Measurements from ENCODE around the gene KCNG2.

Gene KCNG2

DNA sequence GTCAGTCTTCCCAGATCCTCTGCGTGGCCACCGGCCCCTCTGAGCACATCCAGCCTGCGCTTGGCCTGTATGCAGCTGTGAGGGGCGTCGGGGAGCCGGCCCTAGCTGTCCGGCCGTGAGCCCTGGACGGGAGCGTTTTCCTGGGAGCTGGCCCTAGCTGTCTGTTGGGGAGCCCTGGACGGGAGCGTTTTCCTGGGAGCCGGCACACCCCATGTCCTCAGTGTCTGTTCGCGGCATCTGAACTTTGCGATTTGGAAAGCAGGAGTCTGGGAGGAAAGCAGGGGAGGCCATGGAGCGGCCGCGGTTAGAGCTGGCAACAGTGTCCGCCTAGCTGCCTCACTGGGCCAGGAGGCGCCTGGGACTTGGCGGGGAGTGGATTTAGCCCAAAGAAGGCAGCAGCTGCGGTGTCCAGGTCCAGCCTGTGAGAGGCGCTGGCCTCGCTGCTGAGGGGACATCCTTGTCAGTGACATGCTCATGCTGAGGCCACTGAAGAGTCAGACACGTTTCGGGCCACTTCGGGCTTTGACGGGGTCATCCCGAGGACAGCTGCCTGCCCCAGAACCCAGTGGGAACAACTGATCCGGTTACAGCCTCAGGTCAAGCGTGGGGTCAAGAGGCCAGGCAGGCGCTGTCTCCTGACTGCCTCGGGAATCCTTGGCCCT is 75.8 kb downstream of the KCNG2 start:
- no peak for TF ChIP-seq CTCF (IDR thresholded peaks at IDR 0.05; ENCODE audit: insufficient read depth, low read length, poor library complexity, severe bottlenecking)
- TF ChIP-seq EZH2phosphoT487 (conservative IDR thresholded peaks at IDR 0.05; ENCODE audit: low read length): no peak
- H3K27me3 ChIP-seq (ENCODE audit: low read length): no peaks in the 10 kb centered on the region
- no peaks in the 10 kb centered on the region for H3K9me3 ChIP-seq (ENCODE audit: insufficient read depth, low read length)
- H3K9ac ChIP-seq (ENCODE audit: low read length): no peak overlapping the region
- no peak overlapping the region for H3K4me3 ChIP-seq (ENCODE audit: insufficient read depth, low read length, poor library complexity, severe bottlenecking)
- H2AFZ ChIP-seq (ENCODE audit: low read depth, low read length, severe bottlenecking): no peak overlapping the region
- H3K9me2 ChIP-seq (replicated peaks; ENCODE audit: insufficient read depth, low read length): no peaks in the 10 kb centered on the region
- no peaks in the 10 kb centered on the region for H4K20me1 ChIP-seq (ENCODE audit: low read depth, low read length)
- H3K36me3 ChIP-seq (ENCODE audit: low read length): no peaks in the 10 kb centered on the region
- H3K79me2 ChIP-seq (ENCODE audit: insufficient read depth, low read length): no peaks in the 10 kb centered on the region
- no peaks in the 10 kb centered on the region for H3F3A ChIP-seq (ENCODE audit: insufficient read depth)
- no peak overlapping the region for H3K4me2 ChIP-seq (ENCODE audit: low read depth, low read length, poor library complexity, severe bottlenecking)
- no peak overlapping the region for H3K27ac ChIP-seq (ENCODE audit: low read depth, low read length)

- no peaks in the 10 kb centered on the region for H3K79me2 ChIP-seq (ENCODE audit: insufficient read depth, low read length)
- no peaks in the 10 kb centered on the region for H3K27me3 ChIP-seq (ENCODE audit: low read length)
- TF ChIP-seq EZH2phosphoT487 (conservative IDR thresholded peaks at IDR 0.05; ENCODE audit: low read length) (no peak), CTCF (IDR thresholded peaks at IDR 0.05; ENCODE audit: insufficient read depth, low read length, poor library complexity, severe bottlenecking) (no peak)
- no peaks in the 10 kb centered on the region for H3K36me3 ChIP-seq (ENCODE audit: low read length)
- H3K27ac ChIP-seq (ENCODE audit: low read depth, low read length): no peak overlapping the region
- H3F3A ChIP-seq (ENCODE audit: insufficient read depth): no peaks in the 10 kb centered on the region
- no peak overlapping the region for H3K9ac ChIP-seq (ENCODE audit: low read length)
- no peak overlapping the region for H2AFZ ChIP-seq (ENCODE audit: low read depth, low read length, severe bottlenecking)
- H3K4me2 ChIP-seq (ENCODE audit: low read depth, low read length, poor library complexity, severe bottlenecking): no peak overlapping the region
- H3K9me2 ChIP-seq (replicated peaks; ENCODE audit: insufficient read depth, low read length): no peaks in the 10 kb centered on the region
- no peak overlapping the region for H3K4me3 ChIP-seq (ENCODE audit: insufficient read depth, low read length, poor library complexity, severe bottlenecking)
- H3K9me3 ChIP-seq (ENCODE audit: insufficient read depth, low read length): no peaks in the 10 kb centered on the region
- H4K20me1 ChIP-seq (ENCODE audit: low read depth, low read length): no peaks in the 10 kb centered on the region
These were observed 77.1 kb downstream of the KCNG2 start for GRCh38 chr18:79874553-79875530.

DNA sequence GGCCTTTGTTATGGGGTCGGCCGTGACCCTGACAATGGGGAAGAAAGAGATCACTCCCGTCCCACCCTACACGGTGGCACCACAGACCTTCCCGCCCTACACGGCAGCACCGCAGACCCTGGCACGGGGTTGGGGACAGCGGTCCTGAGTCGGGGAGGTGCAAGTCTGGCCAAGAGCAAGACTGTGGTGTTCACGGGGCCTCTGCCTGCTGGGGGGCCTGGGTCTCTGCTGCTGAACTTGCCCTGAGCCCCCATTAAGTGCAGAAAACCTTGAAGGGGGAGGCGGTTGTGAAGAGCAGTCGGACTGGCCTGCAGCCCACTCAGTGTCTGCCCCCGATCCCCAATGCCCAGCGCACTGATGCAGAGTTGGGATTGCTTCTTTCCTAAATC is 77.8 kb downstream of the KCNG2 start:
- H3K4me2 ChIP-seq (ENCODE audit: low read depth, low read length, poor library complexity, severe bottlenecking): no peak overlapping the region
- H3F3A ChIP-seq (ENCODE audit: insufficient read depth): no peaks in the 10 kb centered on the region
- H3K27me3 ChIP-seq (ENCODE audit: low read length): no peaks in the 10 kb centered on the region
- no peak overlapping the region for H3K27ac ChIP-seq (ENCODE audit: low read depth, low read length)
- TF ChIP-seq EZH2phosphoT487 (conservative IDR thresholded peaks at IDR 0.05; ENCODE audit: low read length) (no peak), CTCF (IDR thresholded peaks at IDR 0.05; ENCODE audit: insufficient read depth, low read length, poor library complexity, severe bottlenecking) (no peak)
- no peaks in the 10 kb centered on the region for H3K9me2 ChIP-seq (replicated peaks; ENCODE audit: insufficient read depth, low read length)
- H3K36me3 ChIP-seq (ENCODE audit: low read length): no peaks in the 10 kb centered on the region
- H4K20me1 ChIP-seq (ENCODE audit: low read depth, low read length): no peaks in the 10 kb centered on the region
- no peak overlapping the region for H3K9ac ChIP-seq (ENCODE audit: low read length)
- no peaks in the 10 kb centered on the region for H3K9me3 ChIP-seq (ENCODE audit: insufficient read depth, low read length)
- H3K4me3 ChIP-seq (ENCODE audit: insufficient read depth, low read length, poor library complexity, severe bottlenecking): no peak overlapping the region
- no peaks in the 10 kb centered on the region for H3K79me2 ChIP-seq (ENCODE audit: insufficient read depth, low read length)
- H2AFZ ChIP-seq (ENCODE audit: low read depth, low read length, severe bottlenecking): no peak overlapping the region

All from SU-DHL-6 (cell line).